ENCODE results near the gene MOGAT3.

DNA sequence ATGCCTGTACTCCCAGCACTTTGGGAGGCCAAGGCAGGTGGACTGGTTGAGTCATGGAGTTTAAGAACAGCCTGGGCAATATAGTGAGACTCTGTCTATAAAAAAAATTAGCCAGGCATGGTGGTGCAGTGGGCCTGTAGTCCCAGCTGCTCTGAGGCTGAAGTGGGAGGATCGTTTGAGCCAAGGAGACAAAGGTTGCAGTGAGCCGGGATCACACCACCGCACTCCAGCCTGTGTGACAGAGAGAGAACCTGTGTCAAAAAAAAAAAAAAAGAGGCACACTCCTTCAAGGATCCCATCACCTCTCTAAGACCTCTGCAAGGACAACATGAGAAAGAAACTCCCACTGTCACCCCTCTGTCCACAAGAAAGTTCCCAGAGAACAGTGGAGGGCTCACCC, 25.2 kb downstream of the MOGAT3 start:
- TF ChIP-seq EZH2 (IDR thresholded peaks at IDR 0.05; ENCODE audit: borderline replicate concordance, low read length) = no peak
- TF ChIP-seq, protein P1, sequence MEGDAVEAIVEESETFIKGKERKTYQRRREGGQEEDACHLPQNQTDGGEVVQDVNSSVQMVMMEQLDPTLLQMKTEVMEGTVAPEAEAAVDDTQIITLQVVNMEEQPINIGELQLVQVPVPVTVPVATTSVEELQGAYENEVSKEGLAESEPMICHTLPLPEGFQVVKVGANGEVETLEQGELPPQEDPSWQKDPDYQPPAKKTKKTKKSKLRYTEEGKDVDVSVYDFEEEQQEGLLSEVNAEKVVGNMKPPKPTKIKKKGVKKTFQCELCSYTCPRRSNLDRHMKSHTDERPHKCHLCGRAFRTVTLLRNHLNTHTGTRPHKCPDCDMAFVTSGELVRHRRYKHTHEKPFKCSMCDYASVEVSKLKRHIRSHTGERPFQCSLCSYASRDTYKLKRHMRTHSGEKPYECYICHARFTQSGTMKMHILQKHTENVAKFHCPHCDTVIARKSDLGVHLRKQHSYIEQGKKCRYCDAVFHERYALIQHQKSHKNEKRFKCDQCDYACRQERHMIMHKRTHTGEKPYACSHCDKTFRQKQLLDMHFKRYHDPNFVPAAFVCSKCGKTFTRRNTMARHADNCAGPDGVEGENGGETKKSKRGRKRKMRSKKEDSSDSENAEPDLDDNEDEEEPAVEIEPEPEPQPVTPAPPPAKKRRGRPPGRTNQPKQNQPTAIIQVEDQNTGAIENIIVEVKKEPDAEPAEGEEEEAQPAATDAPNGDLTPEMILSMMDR (IDR thresholded peaks at IDR 0.05; ENCODE audit: low read length) = no peak

Measured in OCI-LY1 (cell line).